GM20000 (cell line): ENCODE data around the gene B3GNT8.

Experiments
- DNase-seq: peaks from one replicate; pipeline ENCODE4 v3.0.0; 2012; ENCODE audit warnings: low spot score
- CTCF ChIP-seq: IDR thresholded peaks from 2 replicates; pipeline ENCODE4 v1.5.1; 2012; ENCODE audit warnings: mild to moderate bottlenecking, control low read depth; ENCODE audit errors: extremely low read depth, missing control alignments

The B3GNT8 gene

GRCh38 chr19:41434450-41434849, 7.3 kb upstream of the B3GNT8 start:
- no peak for DNase-seq
- TF ChIP-seq CTCF, result no peak

GRCh38 chr19:41433171-41433570, 6.0 kb upstream of the B3GNT8 start:
- TF ChIP-seq CTCF, result no peak
- no peak for DNase-seq

- DNase-seq, result no peak
- no peak for TF ChIP-seq CTCF
These were observed 4.5 kb upstream of the B3GNT8 start for GRCh38 chr19:41431426-41432386.

GRCh38 chr19:41430922-41431321, 3.7 kb upstream of the B3GNT8 start:
- DNase-seq, result no peak

GRCh38 chr19:41428481-41428859, 1.3 kb upstream of the B3GNT8 start:
- no peak for DNase-seq
- TF ChIP-seq CTCF, result no peak

More at GRCh38 chr19:41430922-41431321, 3.7 kb upstream of the B3GNT8 start:
- TF ChIP-seq CTCF, result no peak

- no peak for DNase-seq
- no peak for TF ChIP-seq CTCF
These were observed 690 bp upstream of the B3GNT8 start for GRCh38 chr19:41427647-41428480.
